ENCODE measurements around the gene MBP. TPM values are rescaled to one million over a fixed set of nuclear protein-coding genes. Genes with fewer than 3 reads are reported as not detected.

MBP gene
- total and polyA plus RNA-seq, 10 donors: 11.1 to 96.0 (median 70.8) TPM

DNA sequence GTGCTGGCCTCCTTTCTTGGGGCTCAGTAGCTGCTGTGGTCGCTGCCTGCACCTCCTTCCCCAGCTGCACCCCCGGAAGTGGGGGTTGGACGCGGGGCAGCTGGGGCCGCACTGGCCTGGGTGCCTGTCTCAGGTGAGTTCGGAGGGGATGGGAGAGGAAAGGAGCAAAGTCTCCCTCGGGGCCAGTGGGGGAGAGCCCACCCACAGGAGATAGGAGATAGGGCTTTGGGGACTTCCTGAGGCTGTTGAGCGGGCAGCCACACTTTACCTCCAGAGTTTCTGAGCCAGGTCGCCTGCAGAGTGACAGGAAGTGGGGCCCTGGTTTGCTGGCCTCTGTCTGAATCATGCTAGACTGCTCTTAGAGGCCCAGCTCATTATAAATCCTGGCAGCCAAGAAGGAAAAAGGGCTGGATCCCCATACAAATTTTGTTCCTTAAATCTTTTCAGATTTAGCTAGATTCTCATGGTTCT, 8.1 kb downstream of the MBP start:
- no peaks in the 10 kb centered on the region for H3K9me3 ChIP-seq
- intact Hi-C loops (cut with DNase I; ENCODE audit: low total_unique reads): no loop called here
- peaks cover 44 to 100% (median 91%) of the 10 kb centered on the region in 6 donors for H3K4me1 ChIP-seq
- H3K36me3 ChIP-seq: peaks cover 0 to 21% (median 0%) of the 10 kb centered on the region in 6 donors
- H3K27ac ChIP-seq: peak overlapping the region; percentile 8 to 97 (median 56)
- H3K4me3 ChIP-seq: peak overlapping the region in 4 of 8 donors; percentile 13 to 56 (median 16)
- peaks cover 0 to 11% (median 0%) of the 10 kb centered on the region in 7 donors for H3K27me3 ChIP-seq (replicated peaks in 1 of 7)
- TF ChIP-seq POLR2AphosphoS5 (IDR thresholded peaks at IDR 0.05) (peak; percentile 27 to 62 (median 46)), POLR2A (IDR thresholded peaks at IDR 0.05) (no peak)
- peak; percentile 85 for DNase-seq
- WGBS, 5 donors: 6 to 38% (median 26%) methylated on average over 9 of the region's 9 CpGs

DNA sequence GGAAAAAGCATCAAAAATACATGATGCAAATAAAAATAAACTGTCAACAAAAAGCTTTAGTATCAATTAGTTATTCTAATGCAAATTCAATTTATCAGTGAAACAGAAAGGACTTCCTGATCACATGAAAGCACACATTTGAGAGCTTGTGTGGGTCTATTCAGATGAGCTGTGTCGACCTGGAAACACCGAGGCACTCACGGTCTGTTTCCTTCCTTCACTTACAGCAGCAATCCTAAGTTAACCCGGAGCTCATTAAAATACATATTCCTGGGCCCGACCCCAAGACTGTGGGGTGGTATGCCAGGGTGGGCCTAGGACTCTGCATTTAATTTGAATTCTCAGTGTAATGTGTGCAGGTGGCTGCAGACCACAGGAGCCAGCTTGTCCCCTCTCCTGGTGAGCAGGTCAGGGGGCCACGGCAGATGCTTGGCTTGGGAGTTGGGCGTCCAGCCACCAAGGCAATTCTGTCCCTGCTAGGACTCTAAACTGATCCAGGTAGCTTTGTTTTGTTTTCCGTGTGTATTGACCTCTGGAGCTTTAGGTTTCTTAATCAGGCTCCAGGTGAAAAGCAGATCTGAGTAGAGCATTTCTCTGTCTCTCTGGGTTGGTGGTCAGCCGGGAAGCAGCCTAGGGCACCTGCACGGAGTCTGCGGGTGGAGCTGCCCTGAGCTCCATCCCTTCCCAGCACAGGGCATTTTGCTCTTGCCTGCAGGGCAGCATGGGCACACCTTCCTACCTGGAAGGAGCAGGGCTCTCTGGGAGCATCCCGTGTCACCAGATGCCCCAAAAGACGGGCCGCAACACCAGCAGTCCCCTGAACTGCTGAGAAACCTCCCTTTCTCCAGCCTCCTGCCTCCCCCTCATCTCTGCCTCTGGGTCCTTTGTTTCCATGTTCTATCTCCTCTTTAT, 9.0 kb downstream of the MBP start:
- peak overlapping the region; percentile 8 to 97 (median 56) for H3K27ac ChIP-seq
- WGBS, 5 donors: 59 to 66% (median 62%) methylated on average over 14 of the region's 14 CpGs
- H3K4me1 ChIP-seq: peaks cover 36 to 100% (median 90%) of the 10 kb centered on the region in 6 donors
- no peaks in the 10 kb centered on the region for H3K9me3 ChIP-seq
- intact Hi-C loops (cut with DNase I; ENCODE audit: low total_unique reads): no loop called here
- H3K4me3 ChIP-seq: peak overlapping the region in 1 of 8 donors; percentile 56
- peaks cover 0 to 24% (median 0%) of the 10 kb centered on the region in 6 donors for H3K36me3 ChIP-seq
- no peak for DNase-seq
- peaks cover 0 to 3% (median 0%) of the 10 kb centered on the region in 7 donors for H3K27me3 ChIP-seq (replicated peaks in 1 of 7)
- TF ChIP-seq POLR2AphosphoS5 (IDR thresholded peaks at IDR 0.05) (no peak), POLR2A (IDR thresholded peaks at IDR 0.05) (no peak)
- TF ChIP-seq, protein P1, sequence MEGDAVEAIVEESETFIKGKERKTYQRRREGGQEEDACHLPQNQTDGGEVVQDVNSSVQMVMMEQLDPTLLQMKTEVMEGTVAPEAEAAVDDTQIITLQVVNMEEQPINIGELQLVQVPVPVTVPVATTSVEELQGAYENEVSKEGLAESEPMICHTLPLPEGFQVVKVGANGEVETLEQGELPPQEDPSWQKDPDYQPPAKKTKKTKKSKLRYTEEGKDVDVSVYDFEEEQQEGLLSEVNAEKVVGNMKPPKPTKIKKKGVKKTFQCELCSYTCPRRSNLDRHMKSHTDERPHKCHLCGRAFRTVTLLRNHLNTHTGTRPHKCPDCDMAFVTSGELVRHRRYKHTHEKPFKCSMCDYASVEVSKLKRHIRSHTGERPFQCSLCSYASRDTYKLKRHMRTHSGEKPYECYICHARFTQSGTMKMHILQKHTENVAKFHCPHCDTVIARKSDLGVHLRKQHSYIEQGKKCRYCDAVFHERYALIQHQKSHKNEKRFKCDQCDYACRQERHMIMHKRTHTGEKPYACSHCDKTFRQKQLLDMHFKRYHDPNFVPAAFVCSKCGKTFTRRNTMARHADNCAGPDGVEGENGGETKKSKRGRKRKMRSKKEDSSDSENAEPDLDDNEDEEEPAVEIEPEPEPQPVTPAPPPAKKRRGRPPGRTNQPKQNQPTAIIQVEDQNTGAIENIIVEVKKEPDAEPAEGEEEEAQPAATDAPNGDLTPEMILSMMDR (IDR thresholded peaks at IDR 0.05 in 8 of 11, conservative IDR thresholded peaks at IDR 0.05 in 3 of 11): no peak

DNA sequence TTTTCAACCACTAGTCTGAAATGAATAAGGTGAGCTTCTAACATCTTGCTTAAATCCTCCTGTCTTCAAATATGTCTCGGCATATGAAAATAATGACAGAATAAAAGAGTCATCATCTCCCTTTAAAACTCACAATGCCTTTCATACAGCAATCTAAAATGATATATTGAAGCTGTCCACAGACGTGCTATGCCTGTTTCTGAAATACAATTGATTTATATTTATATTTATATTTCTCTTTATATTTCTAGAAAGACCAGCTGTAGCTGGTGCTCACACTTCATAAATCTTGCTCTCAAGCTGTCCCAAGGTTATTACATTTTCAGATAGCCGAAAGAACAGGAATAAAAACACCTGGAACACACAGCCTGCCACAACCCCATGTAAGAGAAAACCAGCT, 11.1 kb downstream of the MBP start:
- Histone ChIP-seq H3K27ac (no peak overlapping the region), H3K27me3 (replicated peaks in 1 of 7) (no peaks in the 10 kb centered on the region), H3K36me3 (peaks cover 0 to 30% (median 0%) of the 10 kb centered on the region in 6 donors), H3K4me3 (no peak overlapping the region), H3K9me3 (no peaks in the 10 kb centered on the region), H3K4me1 (peaks cover 33 to 96% (median 81%) of the 10 kb centered on the region in 6 donors)
- no peak for DNase-seq
- intact Hi-C loops (cut with DNase I; ENCODE audit: low total_unique reads): no loop called here
- TF ChIP-seq POLR2AphosphoS5 (IDR thresholded peaks at IDR 0.05) (no peak), POLR2A (IDR thresholded peaks at IDR 0.05) (no peak)
- TF ChIP-seq, protein P1 (IDR thresholded peaks at IDR 0.05 in 8 of 11, conservative IDR thresholded peaks at IDR 0.05 in 3 of 11): no peak
- WGBS, 5 donors: 88 to 95% (median 91%) methylated on average over 3 of the region's 3 CpGs

DNA sequence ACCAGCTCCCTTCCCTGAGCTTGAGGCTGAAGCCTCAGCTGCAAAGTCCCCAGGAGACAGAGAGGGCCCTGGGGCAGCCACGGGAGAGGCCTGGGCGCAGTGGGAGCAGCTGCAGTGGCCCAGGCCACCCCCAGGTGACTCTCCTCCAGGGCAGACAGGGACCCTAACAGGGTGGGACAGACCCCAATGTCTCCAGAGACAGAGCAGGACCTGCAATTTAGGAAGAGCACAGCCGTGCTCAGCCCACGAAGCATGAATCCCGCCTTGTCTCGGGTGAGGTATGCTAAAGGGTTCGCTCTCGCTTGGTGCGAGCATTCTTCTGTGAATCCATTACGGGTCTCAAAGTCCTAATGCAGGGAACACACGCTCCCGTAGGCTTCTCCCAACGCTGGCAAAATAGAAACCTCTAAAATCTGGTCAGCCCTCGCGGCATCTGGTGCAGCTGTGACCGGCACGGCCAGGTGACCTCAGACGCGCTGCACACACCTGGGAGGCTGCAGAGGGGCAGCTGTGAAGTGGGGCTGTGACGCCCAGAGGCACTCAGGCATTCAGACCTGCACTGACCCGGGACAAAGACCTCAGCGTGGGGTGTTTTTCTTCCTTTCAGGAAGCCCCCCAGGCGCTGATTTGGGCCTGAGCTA, 12.6 kb downstream of the MBP start:
- Histone ChIP-seq H3K36me3 (peaks cover 0 to 39% (median 0%) of the 10 kb centered on the region in 6 donors), H3K27me3 (replicated peaks in 1 of 7) (no peaks in the 10 kb centered on the region), H3K27ac (peak overlapping the region in 1 of 8 donors; percentile 17), H3K4me3 (no peak overlapping the region), H3K4me1 (peaks cover 22 to 96% (median 80%) of the 10 kb centered on the region in 6 donors), H3K9me3 (no peaks in the 10 kb centered on the region)
- no peak for DNase-seq
- intact Hi-C loops (cut with DNase I; ENCODE audit: low total_unique reads): no loop called here
- WGBS, 5 donors: 87 to 95% (median 90%) methylated on average over 20 to 23 of the region's 23 CpGs
- TF ChIP-seq, protein P1 (IDR thresholded peaks at IDR 0.05 in 8 of 11, conservative IDR thresholded peaks at IDR 0.05 in 3 of 11): no peak
- peak in 1 of 3 donors; percentile 39 for TF ChIP-seq POLR2AphosphoS5 (IDR thresholded peaks at IDR 0.05)

Data from spleen (tissue), 11 donors.